Anterior cingulate cortex (tissue), 58 donors: ENCODE measurements around the gene CRB2.

Experiments
- DNase-seq, 58 donors: peaks; one replicate each; lab custom pipeline; 2025; lab: John Stamatoyannopoulos, UW

The CRB2 gene

DNA sequence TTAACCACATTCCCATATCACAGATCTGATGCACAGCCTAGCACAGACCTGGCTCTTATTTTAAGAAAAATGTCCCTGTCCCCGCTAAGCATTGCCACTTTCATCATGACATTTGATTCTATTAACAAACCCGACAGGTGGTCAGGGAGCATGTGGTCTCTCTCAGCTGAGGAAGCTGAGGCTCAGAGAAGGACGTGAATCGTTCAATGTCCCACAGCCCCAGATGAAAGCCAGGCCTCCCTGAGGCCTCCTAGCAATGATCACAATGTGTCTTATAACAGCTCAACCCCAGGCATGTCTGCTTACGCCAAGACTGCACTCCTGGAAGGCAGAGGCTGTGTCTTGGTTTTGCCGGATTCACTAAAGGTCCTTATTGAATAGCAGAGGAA lies 10.4 kb upstream of the CRB2 start:
- no peak for DNase-seq

DNA sequence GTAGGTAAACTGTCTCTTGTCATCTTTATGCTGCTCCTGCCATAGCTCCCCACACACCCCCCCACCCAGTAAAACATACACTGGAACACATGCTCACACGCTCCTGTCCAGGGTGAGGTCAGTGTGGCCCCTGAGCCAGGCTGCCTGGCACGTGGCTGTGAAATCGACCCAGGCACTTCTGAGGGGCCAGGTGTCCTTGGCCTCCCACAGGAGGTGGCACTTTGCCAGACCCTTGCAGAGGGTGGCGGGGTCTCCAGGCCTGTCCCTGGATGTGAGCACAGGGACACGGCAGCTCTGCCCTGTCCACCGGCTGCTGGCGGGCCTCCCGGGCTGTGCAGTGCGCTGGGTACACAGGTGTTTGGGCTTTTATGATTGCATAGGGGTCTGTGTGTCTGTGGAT lies 10.0 kb upstream of the CRB2 start:
- DNase-seq, result no peak

DNA sequence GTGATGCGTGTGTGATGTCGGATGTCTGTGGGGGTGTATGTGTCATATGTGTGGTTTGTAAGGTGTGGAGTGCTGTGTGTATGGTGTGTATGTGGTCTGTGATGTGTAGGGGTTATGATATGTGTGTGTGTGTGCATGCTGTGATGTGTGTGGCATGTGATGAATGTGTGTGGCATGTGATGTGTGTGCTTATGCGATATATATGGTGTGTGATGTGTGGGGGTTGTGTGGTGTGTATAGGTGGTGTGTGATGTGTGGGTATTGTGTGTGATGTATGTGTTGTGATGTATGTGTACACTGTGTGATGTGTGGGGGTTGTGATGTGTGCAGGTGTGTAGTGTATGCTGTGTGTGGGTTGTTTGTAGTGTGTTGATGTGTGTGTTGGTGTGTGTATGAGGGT lies 9.2 kb upstream of the CRB2 start:
- no peak for DNase-seq

DNA sequence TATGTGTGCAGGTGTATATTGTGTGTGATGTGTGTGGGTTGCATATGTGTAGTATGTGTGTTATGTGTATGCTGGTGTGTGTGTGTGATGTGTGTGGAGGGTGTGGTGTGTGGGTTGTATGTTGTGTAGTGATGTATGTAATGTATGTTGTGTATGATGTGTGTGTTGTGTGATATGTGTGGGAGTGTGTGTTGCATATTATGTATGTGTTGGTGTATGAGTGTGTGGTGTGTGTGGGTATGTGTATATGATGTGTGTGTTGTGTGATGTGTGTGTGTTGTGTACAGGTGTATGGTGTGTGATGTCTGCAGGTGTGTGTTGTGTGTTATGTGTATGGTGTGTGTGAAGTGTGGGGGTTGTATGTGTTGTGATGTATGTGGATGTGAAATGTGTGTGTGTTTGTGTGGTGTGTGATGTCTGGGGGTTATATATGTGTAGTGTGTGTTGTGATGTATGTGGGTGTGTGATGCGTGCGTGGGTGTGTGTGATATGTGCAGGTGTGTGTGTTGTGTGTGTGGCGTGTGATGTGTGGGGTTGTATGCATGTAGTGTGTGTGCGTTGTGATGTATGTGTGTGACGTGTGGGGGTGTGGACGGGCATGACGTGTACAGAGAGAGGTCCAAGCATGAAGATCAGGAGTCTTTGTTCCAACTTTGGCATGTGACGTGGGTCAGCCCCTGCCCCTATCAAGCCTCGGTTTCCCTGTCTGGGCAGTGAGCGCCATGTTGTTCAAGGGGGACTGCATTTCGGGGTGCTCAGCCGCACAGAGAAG lies 8.5 kb upstream of the CRB2 start:
- no peak for DNase-seq

DNA sequence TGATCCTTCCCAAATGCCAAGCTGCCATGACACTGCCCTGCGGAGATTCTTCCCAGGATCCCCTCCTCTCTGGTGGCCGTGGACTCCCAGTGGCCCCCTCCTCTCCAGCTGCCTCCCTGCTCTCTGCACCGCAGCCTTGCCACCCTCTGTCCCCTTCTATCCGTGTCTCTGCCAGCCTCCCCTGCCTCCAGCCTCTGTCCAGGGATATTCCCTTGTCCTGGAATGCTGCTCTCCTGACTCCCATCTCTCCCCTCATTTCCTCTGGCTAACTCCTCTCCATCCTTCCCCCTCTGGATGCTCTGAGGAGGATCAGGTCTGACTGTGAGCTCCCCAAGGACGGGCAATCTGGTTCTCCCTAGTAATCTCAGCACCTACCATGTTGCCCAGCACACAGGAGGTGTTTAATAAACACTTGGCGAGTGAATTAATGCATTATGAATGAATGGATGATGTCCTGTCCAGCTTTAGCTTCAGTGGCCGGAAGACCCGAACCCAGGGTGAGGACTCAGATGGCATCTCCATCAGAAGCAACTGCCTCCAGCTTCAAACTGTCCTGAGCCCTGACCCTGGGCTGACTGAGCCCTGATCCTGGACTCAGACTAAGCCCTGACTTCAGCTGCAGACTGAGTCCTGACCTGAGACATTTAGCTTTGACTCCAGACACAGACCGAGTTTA lies 7.5 kb upstream of the CRB2 start:
- no peak for DNase-seq

DNA sequence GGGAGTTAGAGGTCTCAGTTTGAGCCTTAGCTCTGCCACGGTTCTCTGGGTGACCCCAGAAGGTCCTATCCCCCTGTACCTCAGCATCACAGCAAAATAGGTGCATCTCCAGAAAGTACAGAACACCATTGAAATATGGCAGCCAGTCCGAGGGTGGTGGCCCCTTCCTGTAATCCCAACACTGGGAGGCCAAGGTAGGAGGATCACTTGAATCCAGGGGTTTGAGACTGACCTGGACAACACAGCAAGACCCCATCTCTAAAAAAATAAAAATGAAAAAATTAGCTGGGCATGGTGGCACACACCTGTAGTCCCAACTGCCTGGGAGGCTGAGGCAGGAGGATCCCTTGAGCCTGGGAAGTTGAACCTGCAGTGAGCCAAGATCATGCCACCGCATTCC lies 7.0 kb upstream of the CRB2 start:
- no peak for DNase-seq

DNA sequence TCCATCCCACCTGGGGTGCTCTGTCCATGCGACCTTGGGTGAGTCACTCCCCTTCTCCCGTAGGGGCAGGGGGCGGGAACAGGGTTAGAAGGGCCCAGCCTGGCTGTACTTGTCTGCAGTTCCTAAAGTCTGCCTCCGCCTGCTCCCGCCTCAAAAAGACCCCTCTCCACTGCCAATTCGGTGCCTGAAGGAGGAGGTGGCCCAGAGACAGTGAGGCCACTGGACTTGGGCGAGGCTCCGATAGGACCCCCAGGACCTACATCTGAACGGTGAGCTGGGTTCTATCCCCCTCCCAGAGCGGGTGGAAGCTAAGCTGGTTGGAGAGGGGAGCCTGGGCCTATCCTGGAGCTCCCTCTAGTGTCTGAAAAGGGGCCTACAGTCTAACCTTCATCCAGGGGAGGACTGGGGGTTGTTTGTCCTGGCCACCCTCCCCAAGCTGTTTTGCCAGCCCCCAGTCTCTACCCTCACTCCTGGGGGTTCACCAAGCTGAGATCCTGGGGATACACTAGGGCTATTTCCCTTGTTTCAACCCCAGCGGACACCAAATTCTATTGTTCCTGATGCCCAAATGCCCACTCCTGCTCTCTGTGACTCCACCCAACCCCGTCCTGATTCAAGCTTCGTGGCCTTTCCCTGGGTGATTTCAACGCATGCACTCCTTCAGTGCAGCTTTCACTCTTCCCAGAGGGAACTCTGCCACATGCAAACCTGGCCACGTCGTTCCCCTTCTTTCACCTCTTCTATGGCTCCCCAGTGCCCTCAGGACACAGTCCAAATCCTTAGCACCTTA lies 6.1 kb upstream of the CRB2 start:
- peak in 36 of 58 donors; percentile 18 to 62 (median 38) for DNase-seq

DNA sequence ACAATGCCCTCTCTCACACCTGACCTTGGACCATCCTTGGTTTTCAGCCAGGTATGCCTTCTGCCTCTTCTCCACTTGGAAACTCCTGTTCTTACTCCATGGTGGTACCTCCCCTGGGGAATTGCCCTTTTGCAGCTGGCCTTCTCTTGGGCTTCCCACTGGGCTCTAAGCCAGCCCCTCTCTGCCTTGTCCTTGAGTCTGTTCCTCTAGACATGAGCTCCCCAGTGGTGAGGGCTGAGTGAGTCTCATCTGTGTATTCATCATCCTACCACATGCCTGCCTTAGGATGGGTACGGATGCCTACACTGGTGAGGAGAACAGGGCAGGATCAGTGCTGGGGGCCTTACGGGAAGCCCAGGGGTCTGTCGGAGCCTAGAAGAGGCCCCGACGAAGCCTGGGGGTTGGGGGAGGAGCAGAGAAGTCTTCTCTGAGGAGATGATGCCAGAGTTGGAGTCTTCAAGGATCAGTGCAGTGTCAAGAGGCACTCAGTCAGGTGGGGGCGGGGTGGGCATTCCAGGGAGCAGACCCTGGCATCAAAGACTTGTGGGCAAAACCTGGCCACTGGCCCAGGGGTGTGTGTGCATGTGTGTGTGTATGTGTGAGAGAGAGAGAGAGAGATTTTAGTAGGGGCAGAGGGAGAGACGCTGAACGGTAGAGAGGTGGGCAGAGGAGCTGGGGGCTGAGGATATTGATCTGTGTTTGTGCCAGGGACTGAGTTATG lies 5.2 kb upstream of the CRB2 start:
- DNase-seq, result no peak

DNA sequence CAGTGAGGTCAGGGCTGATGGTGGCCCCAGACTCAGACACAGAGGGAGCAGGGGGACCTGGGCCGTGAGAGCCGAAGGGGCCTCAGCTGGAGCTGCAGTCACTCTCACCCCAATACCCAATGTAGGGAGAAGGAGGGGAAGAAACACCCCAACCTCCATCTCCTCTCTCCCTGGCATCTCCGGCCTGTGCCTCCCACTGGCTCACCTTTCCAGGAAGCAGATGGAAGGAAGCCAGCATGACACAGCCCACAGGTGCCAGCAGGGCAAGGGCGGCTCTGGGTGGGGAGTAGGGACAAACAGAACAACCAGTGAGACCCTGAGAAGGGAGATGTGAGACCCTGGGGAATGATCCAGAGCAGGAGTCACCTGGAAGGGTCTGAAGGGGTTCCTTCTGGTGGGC lies 3.0 kb upstream of the CRB2 start:
- no peak for DNase-seq

DNA sequence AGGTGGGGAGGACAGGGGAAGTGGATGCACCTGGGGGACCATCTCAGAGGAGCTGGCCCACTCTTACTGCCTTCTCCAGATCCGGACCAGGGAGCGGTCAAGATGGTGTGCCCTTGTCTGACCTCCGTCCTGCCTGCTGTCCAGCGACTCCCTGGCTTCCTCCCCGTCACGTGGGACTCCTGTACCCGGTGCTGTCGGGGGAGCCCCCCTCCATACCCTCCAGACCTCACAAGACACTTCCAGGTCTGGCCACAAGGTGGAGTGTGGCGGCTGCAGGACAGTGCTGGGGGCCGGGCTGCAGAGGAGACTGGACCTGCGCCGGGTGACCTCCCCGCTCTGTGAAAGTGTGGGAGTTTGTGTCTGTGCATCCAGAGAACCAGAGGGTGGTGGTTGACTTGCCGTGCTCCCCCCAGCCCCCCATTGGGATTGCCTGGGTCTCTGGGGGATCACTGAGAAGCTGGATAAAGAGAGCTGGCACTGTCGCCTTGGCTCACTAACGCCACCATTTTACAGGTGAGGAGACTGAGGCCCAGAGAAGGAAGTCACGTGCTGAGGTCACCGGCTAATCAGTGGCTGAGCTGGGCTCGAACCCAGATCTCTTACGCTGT lies 1.9 kb upstream of the CRB2 start:
- DNase-seq, result peak in 51 of 58 donors; percentile 8 to 84 (median 53)

DNA sequence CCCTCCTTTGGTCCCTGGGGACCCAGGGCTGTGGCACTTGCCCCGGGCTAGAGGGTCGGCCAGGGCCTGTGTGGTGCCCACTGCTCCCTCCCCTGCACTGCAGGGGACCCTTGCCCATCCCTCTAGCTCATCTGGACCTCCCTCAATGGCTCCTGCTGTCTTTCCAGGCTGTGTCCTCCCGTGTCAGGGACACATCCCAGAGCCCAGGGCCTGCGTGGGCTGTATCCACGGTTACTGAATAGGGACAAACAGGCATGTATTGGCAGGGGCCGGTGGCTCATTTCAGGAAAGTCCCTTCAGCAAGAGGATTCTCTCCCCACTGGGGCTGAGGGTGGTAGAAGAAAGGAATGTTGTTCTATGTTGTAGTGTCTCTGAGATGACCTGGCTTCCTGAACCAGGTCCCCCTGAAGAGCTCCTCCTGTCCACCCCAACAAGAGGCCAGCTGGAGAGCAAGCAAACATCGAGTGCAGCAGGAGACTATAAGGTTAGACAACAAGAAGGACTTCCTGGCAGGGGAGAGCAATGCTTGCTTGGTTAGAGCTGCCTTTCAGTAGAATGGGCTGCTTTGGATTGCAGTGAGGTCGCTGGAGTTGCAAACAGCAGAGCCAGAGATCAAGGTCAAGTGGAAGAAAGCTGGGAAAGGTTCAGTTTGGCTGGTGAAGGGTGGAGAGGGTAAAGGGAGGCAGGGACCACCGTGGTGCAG lies 1.0 kb upstream of the CRB2 start:
- peak in 18 of 58 donors; percentile 16 to 53 (median 34) for DNase-seq

DNA sequence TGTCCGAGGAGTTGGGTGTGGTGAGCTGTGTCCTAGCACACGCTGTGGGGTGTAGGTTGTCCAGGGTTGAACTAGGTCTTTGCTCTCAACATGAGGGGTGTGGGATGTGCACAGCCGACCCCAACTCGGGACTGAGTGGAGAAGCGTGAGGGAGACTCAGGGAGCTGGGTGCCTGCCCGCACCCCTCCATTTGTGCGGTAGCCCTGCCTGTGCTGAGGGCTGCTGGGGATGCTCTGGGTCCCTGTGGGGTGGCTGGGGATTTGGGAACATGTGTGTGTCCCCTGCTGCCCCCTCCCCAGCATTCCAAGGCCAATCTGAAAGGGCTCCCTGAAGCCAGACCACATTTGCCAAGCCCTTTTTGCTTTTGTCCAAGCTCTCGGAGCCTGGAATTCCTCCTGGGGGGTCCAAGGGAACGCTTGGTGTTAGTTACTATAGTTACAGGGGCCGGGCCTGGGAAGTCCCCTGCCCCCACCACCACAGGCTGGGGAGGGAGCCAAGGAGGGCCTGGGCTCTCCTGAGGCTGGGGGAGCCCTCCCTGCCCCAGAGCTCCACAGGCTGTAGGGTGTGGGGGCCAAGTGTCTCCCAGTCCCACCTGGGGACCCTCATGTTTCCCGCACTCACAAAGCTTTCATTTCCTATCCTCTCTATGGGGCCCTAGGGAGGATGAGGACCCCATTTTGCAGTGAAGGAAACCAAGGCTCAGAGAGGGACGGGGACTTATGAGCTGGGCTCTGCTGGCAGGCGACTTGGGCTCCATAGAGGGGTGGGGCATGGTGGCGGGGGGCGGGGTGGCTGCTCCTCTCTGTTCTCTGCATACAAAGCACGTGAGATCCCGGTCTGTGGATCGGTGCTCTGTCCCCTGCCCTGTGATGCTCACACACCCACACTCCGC lies 1.1 kb downstream of the CRB2 start:
- DNase-seq, result peak in 26 of 58 donors; percentile 19 to 73 (median 50)

DNA sequence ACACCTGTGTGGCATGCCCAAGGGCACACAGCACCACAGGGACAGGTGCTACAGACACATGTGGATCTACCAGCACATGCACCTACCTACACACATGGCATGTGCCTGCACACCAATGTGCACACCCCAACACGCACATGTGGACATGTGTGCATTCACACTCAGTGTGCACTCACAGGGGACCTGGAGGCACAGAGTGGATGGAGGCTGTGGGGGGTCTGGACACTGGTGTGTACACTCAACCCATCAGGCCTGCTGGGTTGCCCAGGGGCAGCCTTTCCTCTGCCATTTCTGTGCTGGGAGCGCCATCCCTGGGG lies 1.7 kb downstream of the CRB2 start:
- no peak for DNase-seq

DNA sequence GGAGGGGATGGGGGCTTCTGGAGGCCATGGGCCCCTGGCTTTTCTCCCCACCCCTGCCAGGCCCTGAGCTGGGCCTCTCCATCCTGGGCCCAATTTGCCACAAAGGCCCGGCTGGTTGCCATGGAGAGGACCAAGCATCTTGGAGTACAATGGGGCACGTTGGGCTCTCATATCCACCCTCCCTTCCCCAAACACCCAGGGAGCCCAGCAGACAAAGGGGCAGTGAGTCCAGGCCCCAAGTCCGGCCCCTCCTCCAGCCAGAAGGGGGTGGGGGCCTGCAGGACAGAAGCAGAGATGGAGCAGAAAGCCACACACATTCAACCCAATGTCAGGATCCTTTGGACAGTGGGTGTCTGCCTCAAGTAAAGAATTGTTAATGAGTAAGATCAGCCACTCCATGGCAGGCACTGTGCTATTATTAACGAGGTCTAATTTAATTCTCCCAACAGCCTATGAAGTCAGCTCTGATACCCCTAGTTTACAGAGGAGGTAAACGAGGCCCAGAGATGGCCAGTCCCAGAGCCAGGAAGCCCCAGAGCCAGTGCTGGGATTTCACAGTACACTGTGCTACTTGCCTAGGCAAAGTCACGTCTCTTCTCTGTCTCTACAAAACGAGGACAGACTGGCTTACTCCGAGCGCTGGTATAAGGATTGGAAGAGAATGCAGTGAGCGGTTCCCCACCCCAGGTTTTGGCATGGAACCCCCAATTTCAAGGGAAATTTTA lies 2.3 kb downstream of the CRB2 start:
- peak in 52 of 58 donors; percentile 23 to 91 (median 74) for DNase-seq

DNA sequence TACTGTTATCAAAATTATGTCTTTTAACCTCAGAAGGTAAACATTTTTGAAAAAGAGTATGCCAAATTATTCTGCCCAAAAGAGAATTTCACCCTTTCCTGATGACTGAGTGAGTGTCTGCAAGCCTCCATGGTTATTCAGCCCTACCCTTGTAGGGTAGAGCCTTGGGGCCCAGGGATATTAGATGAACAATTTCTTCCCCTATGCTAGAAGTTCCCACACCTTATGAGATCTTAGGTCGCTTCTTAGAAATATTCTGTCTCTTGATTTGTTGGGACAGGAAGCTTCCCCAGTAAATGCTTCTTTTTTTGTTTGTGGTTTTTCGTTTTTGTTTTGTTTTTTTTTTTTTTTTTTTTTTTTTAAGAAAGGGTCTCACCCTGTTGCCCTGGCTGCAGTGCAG lies 3.1 kb downstream of the CRB2 start:
- no peak for DNase-seq

DNA sequence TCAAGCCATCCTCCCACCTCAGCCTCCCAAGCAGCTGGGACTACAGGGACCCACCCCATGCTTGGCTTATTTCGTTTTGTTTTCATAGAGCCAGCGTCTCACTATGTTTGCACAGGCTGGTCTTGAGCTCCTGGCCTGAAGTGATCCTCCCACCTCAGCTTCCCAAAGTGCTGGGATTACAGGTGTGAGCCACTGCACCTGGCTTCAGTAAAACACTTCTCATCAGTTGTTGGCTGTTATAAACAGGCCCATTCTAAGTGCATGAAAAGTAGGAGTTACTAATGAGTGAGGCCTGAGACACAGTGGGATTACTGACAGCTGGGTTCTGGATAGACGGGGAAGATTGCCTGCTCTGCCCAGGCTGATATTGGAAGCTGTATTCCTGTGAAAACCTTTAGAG lies 3.5 kb downstream of the CRB2 start:
- no peak for DNase-seq

DNA sequence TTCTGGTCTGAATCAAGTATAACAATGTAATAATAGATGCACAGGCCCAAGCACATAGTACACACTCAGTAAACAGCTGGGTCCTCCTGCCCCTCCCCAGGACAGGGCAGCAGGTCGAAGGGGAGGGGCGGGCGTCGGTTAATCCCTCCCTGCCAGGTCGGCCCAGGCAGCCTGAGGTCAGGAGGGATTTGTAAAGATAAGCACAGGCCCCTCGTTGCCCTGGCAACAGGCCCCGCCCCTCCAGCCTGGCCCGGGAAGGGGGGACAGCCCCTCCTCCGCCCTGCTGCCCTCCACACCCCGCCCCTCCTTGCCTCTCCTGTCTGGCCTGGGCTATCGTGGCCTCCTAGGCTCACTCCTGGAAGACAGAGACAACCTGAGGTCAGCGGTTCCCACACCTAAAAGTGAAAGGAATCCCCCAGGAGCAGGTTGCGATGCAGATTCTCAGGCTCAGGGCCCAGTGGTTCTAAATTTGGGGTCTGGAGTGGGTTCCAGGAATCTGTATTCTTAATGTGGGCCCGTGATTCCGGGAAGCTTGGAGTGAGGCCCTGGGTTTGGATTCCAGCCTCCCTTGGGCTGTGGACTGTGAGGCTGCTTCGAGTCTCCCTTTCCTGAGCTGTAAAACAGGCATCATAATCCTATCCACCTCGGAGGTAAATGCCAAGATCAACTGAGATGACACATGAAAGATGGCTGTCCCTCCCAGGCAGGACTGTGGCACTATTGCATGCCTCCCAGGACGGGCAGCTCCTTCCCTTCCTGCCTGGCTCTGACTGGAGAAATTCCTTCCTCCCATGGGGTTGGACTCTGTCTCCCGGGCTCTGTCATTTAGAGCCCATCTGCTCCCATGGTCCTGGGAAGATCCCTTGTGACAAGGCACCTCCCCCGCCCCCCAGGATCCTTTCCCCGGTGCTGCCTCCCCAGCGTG lies 4.4 kb downstream of the CRB2 start:
- peak in 10 of 58 donors; percentile 19 to 62 (median 35) for DNase-seq
